Suppressor macrophage treated with lipopolysaccharide for 1 hour (primary cell): Measurements from ENCODE around the gene CHMP6.
A peak's percentile ranks its signal among the peaks of the same experiment; 100 is the strongest.

Experiments
- DNase-seq, 3 donors: peaks; one replicate each; pipeline ENCODE4 v3.0.0-alpha.2; 2020 to 2022

Gene CHMP6

GRCh38 chr17:80991645-80992076 lies at the start of gene CHMP6:
TSS of gene CHMP6 (plus strand) at chr17:80991841. CDS start at chr17:80991919, 78 bp downstream.
- DNase-seq = peak; percentile 87 to 96 (median 93)

- DNase-seq = no peak
Measured at GRCh38 chr17:80942423-80943345, 49.0 kb upstream of the CHMP6 start.

GRCh38 chr17:80943346-80944145 lies 48.1 kb upstream of the CHMP6 start:
- no peak for DNase-seq

GRCh38 chr17:80944326-80944725 lies 47.3 kb upstream of the CHMP6 start:
- no peak for DNase-seq

- no peak for DNase-seq
Measured at GRCh38 chr17:80945736-80946135, 45.9 kb upstream of the CHMP6 start.

- no peak for DNase-seq
Measured at GRCh38 chr17:80946449-80946848, 45.2 kb upstream of the CHMP6 start.

- no peak for DNase-seq
Measured at GRCh38 chr17:80947200-80947940, 44.3 kb upstream of the CHMP6 start.

GRCh38 chr17:80948019-80948975 lies 43.3 kb upstream of the CHMP6 start:
- no peak for DNase-seq

GRCh38 chr17:80948976-80949450 lies 42.6 kb upstream of the CHMP6 start:
- DNase-seq = no peak

GRCh38 chr17:80949451-80950421 lies 41.9 kb upstream of the CHMP6 start:
- no peak for DNase-seq

GRCh38 chr17:80950466-80951120 lies 41.0 kb upstream of the CHMP6 start:
- DNase-seq = no peak

- no peak for DNase-seq
Measured at GRCh38 chr17:80951121-80952090, 40.2 kb upstream of the CHMP6 start.

- DNase-seq = no peak
Measured at GRCh38 chr17:80952291-80952690, 39.4 kb upstream of the CHMP6 start.

GRCh38 chr17:80953471-80954315 lies 37.9 kb upstream of the CHMP6 start:
- DNase-seq = no peak

- DNase-seq = no peak
Measured at GRCh38 chr17:80955078-80955477, 36.6 kb upstream of the CHMP6 start.

- DNase-seq = no peak
Measured at GRCh38 chr17:80955671-80956280, 35.9 kb upstream of the CHMP6 start.
